AG08396 (cell line): Measurements from ENCODE around the gene CNTN1.

ENCODE experiments used
- DNase-seq: peaks from one replicate; pipeline ENCODE4 v3.0.0; 2012; ENCODE audit warnings: low spot score, mixed read lengths

Gene CNTN1

GRCh38 chr12:40768125-40768864, 76.1 kb downstream of the CNTN1 start:
- DNase-seq, result no peak

DNA sequence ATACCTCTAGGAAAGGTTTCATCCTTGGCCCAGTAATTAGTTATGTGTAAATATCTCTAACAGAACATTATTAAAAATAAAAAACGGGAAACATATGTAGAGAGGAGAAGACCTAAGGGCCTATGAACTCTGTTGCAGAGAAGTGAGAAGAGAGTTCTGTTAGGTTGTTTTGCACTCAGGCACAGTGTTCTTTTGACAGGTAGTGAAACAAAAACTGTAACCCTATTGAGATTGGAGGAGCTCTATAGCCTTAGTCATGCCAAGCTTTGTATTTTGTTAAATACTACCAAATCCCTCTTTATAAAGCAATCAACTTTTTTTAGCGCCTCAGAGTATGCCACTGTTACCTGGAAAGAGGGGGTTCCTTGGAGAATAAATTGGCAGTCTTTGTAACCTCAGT, 77.6 kb downstream of the CNTN1 start:
- DNase-seq, result no peak

DNA sequence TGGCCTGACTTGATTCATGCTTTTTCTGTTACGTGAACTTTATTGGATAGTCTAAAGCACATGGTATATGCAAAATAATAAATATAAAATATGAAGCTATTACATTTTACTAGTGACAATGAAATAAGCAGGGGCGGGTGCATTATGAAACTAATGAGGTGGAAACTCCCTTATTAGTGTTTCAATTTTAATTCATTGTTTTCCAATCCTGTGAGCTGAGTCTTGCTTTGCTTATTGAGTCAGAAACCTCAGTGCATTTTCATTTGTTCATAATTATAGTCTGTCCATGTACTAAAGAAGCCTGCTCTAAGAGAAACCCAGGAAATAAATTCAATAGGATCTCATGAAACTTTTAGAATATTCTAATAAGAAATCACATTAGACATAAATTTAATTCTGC, 78.5 kb downstream of the CNTN1 start:
- no peak for DNase-seq

GRCh38 chr12:40775661-40776060, 83.4 kb downstream of the CNTN1 start:
- no peak for DNase-seq

DNA sequence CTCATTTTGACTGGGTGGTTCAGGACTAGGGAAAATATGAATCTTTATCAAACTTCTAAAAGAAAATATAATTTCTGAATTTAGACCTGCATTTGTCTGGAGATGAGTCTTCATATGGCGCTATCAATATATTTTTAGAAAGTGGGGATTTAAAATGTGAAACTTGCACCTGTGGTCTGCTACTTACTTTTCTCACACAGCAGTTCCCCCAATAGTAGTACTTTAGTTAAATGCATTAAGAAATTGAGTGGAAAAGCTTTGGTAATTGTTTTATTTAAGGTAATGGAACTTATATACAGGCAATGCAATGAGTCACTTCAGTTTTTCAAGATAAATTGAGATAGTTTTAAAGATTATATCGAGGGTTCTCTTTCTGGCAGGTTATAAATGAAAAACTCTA, 91.9 kb downstream of the CNTN1 start:
- DNase-seq, result no peak

- DNase-seq, result no peak
Observed at GRCh38 chr12:40788276-40788675, 96.0 kb downstream of the CNTN1 start.

- no peak for DNase-seq
Observed at GRCh38 chr12:40792792-40793386, 100.7 kb downstream of the CNTN1 start.

- DNase-seq, result no peak
Observed at GRCh38 chr12:40793471-40793870, 101.2 kb downstream of the CNTN1 start.

DNA sequence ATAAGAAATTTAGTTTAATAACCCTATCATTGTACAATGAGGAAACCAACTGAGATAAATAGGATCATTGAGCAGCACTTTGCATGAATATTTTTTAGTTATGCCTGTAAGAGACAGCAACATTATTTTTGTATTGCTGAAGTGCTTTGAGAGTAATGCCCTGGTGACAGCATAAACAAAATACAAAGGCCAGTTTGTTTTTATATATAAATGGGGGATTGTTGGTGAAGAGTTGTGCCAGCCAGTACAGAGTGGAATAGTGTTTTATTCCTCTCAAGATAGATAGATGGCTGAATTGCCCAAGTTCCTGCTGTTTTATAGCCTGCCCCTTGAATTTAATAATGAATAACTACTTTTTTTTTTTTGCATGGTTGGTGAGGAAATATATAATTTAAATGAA, 101.8 kb downstream of the CNTN1 start:
- DNase-seq, result no peak

- DNase-seq, result no peak
Observed at GRCh38 chr12:40801082-40801481, 108.8 kb downstream of the CNTN1 start.

GRCh38 chr12:40801861-40802260, 109.6 kb downstream of the CNTN1 start:
- no peak for DNase-seq

DNA sequence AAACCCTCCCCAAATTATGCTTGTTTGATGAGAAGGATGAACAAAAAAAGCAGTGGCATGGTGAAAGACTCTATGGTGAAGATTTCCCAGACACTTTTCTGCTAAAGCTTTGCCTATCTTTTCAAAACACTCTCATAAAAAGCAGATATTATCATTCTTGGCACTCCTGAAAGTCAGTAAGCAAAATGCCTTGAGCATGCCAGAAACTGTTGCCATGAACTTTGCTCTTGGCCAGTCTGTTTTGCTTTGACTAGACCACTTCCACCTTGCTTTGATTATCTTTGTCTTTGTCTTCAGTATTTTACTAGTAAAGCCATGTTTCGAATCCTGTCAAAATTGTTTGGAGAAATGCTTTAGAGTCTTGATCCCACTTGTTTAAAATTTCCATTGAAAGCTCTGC, 110.4 kb downstream of the CNTN1 start:
- no peak for DNase-seq

- no peak for DNase-seq
Observed at GRCh38 chr12:40819436-40820108, 127.3 kb downstream of the CNTN1 start.

GRCh38 chr12:40820794-40821484, 128.7 kb downstream of the CNTN1 start:
- no peak for DNase-seq

DNA sequence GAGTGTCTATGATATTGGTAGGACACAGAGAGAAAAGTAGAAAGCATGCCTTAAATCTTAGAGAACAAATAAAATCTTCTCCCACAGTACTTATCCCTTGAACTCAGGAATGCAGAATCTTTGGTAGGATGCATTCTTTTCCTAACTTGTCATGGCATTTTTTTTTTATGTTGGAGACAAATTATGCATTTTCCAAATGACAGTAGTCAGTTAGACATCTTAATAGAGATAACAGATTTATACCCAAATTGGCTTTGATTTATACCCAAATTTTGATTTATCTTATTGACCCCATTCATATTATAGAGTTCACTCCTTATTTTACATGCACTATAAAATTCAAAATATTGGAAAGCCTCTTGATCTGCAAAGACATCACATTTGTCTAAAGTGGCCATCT, 132.9 kb downstream of the CNTN1 start:
- DNase-seq, result no peak

DNA sequence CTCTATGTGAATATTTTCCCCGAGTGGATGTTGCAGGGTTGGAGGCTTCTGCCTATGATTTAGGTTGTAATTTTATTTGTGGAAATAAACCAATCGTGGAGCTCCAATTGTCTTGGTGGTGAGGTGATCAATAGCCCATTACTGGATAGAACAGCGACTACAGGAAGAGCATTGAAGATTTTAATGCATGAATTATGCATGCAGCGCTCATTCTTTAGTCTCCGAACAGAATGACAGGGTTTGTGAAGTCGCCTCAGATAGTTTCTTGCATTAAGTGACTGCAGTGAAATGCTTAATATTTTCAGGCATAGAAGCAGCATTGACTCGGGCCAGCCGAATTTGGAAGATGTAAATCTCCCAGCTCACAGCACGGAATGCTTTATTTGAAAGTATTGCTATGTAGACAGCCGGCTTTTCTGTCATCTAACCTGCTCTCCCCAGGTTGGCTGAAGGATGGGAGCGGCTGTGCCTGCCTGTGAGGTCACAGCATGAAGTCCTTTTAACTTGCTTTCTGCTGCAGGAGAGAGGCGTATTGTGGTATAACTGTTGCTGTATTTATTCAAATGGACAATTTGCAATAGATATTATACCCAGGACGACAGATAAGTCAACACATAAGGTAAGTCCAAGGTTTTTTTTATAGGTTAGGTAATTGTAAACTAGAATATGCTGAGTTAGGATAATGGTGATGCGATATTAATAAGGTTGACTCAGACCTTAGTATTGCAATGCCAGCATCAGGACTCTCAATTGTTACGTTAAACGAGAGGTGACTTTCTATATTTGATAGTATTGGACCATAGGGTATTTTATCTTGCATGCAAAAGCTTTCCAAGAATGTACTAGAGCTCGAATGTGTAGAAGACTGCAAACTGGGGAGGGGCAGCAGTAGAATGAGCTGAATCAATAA, 135.7 kb downstream of the CNTN1 start:
- DNase-seq, result no peak

DNA sequence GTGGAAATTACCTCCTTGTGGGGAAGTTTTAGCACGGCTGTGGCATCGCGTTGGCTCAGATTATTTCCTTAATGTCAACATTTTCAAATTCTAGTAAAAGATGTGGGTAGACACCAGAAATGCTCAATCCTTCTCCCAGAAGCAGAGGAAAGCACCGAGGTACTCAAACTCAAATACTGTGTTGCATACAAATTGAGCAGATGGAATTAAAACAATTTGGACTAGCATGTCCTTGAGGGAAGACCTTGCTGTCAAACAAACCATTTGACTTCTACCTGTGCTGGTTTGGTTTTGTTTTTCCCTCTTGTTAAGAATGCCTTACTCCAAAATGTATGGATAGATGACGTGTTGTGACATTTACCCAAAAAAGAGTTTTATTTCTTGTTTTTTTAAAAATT, 136.4 kb downstream of the CNTN1 start:
- DNase-seq, result no peak

DNA sequence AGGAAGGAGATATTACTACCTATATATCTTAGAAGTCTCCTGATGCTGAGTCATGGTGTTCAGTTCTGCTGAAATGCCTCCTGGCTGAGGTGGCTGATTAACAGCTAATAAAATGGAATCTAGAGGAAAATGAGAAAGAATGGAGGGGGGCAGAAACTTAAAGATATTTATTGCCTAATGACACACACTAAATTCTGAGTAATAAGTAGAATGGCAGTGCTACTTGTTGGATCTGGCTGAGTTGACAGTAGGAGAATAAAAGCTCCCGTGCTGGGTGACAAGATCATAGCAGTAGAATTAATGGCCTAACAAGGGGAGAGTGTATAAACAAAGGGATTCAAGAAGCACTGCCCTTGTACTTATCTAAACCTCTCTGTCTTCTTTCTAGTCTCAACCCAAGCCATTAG, 137.5 kb downstream of the CNTN1 start:
- DNase-seq, result no peak

- DNase-seq, result no peak
Observed at GRCh38 chr12:40831916-40832315, 139.7 kb downstream of the CNTN1 start.

DNA sequence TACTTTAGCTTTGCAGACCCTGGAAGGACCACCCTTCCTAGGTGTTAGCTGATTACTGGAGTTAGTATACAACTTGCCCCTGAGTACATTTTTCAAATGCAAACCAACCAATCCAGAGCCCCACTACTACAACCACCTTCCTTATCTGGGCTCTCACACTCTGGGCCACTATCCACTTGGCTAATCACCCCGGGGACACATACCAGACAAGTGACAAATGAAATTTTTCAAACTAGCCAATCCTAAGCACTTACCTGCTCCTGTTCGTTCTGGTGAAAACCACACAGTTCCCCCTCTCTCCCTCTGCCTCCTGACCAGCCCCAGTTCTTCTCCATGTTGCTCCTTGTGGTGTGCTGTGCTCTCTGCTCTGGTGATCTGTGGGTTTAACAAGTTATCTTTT, 140.4 kb downstream of the CNTN1 start:
- DNase-seq, result no peak

DNA sequence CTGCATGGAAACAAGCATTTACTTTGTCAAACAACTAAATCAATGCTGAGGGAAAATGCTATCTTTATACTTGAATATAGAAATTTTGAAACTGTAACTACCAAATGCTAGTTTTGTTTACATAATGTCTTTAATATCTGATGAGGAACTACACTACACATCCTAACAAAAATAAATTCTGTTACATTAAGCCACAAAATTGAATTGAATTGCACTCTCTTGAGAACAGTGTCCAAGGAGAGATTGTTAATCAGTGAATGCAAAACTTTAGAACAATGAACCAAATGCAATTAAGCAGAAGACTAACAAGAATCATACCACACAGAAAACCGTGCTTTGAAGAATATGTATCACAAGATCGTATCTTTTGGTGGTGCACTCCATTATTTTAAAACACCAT, 141.6 kb downstream of the CNTN1 start:
- no peak for DNase-seq

DNA sequence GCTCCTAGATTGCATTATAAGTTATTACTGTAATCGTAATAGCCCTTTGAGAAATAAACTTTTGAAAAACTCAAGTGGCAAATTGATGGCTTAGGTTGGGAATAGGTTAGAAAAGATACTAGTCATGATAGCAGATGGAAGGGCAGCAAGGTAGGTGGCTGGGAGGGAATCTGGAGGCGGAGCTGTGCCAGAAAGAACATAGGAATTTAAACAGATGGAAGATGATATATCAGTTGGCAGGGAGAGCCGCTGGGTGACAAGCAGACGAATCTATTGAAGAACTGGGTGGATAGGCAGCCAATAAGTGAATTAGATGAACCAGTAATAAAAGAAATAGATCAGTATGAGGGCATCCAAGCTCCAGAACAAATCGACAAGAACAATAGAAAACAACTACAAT, 142.1 kb downstream of the CNTN1 start:
- no peak for DNase-seq
